ENCODE measurements around the gene EML4.

The EML4 gene

DNA sequence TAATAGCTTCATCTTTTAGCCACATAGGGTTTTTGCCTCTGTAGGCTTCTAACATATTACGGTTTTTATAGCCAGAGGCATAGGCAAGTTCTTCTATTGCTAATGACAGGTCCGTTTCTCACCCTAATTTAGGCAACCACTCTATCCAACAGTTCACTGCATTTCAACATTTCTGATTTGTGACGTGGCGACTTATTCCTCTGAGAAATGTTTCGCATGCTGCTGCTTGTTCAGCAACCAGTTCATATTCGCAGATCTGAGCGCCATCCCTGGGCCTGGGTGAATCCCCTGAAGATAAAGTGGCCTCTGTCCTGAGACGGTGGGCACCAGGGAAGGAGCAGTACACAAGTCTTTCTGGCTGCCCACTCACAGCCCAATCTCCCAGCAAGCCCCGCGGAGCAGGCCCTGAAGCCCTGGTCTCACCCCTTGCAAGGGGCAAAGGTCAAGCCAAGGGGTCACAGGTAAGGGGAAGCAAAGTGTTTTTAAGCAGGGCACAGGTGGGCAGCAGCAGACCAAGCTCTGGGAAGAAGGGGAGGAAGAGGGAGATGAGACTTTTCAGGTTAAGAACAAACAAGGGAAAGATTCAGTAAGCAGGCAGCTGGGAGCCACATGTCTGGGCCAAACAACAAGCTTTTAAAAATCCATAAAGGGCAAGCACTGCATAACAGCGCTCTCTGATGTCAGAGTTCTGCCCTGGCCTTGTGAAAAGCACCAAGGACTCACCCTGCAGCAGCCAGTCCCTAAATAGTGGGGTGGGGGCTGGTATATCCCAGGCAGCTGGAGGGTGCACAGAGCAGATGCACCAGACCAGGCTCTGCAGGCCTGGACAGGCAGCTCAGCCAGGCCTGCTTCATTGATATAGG lies 202.7 kb downstream of the EML4 start:
- Histone ChIP-seq H3K79me2 (ENCODE audit: insufficient read depth, low read length) (no peaks in the 10 kb centered on the region), H3K9me3 (ENCODE audit: insufficient read depth, low read depth, low read length) (no peaks in the 10 kb centered on the region), H3K4me3 (ENCODE audit: low read length, poor library complexity, severe bottlenecking) (no peak overlapping the region), H3K9me2 (replicated peaks; ENCODE audit: low read depth, low read length) (no peaks in the 10 kb centered on the region), H3K36me3 (ENCODE audit: insufficient read depth, low read length) (no peaks in the 10 kb centered on the region), H3K4me2 (ENCODE audit: low read depth, low read length, poor library complexity, severe bottlenecking) (no peak overlapping the region), H3K4me1 (ENCODE audit: insufficient read depth, low read length, poor library complexity, severe bottlenecking) (peaks cover 20% of the 10 kb centered on the region), H4K20me1 (ENCODE audit: insufficient read depth, low read length, poor library complexity, severe bottlenecking) (no peaks in the 10 kb centered on the region), H3K9ac (ENCODE audit: low read depth, low read length, poor library complexity, severe bottlenecking) (no peak overlapping the region), H3F3A (ENCODE audit: low read depth) (no peaks in the 10 kb centered on the region), H3K27me3 (ENCODE audit: insufficient read depth, low read length, poor library complexity, severe bottlenecking) (no peaks in the 10 kb centered on the region), H2AFZ (ENCODE audit: low read length) (peak overlapping the region; percentile 17; the same call in 1 of the 2 replicates)
- TF ChIP-seq, protein P1, sequence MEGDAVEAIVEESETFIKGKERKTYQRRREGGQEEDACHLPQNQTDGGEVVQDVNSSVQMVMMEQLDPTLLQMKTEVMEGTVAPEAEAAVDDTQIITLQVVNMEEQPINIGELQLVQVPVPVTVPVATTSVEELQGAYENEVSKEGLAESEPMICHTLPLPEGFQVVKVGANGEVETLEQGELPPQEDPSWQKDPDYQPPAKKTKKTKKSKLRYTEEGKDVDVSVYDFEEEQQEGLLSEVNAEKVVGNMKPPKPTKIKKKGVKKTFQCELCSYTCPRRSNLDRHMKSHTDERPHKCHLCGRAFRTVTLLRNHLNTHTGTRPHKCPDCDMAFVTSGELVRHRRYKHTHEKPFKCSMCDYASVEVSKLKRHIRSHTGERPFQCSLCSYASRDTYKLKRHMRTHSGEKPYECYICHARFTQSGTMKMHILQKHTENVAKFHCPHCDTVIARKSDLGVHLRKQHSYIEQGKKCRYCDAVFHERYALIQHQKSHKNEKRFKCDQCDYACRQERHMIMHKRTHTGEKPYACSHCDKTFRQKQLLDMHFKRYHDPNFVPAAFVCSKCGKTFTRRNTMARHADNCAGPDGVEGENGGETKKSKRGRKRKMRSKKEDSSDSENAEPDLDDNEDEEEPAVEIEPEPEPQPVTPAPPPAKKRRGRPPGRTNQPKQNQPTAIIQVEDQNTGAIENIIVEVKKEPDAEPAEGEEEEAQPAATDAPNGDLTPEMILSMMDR (conservative IDR thresholded peaks at IDR 0.05; ENCODE audit: low read length), result no peak
- TF ChIP-seq EZH2phosphoT487 (IDR thresholded peaks at IDR 0.05; ENCODE audit: borderline replicate concordance), result no peak

GRCh38 chr2:42372474-42373200 lies 203.5 kb downstream of the EML4 start:
- no peaks in the 10 kb centered on the region for H4K20me1 ChIP-seq (ENCODE audit: insufficient read depth, low read length, poor library complexity, severe bottlenecking)

GRCh38 chr2:42376758-42377157 lies 207.6 kb downstream of the EML4 start:
- H3K4me2 ChIP-seq (ENCODE audit: low read depth, low read length, poor library complexity, severe bottlenecking), result no peak overlapping the region
- no peaks in the 10 kb centered on the region for H4K20me1 ChIP-seq (ENCODE audit: insufficient read depth, low read length, poor library complexity, severe bottlenecking)
- no peak for TF ChIP-seq EZH2phosphoT487 (IDR thresholded peaks at IDR 0.05; ENCODE audit: borderline replicate concordance)
- TF ChIP-seq, protein P1 (conservative IDR thresholded peaks at IDR 0.05; ENCODE audit: low read length), result no peak
- 0 out of 2 replicates have a peak overlapping the region, but pooled peaks have one; percentile 4 for H2AFZ ChIP-seq (ENCODE audit: low read length)
- no peaks in the 10 kb centered on the region for H3K9me3 ChIP-seq (ENCODE audit: insufficient read depth, low read depth, low read length)
- no peaks in the 10 kb centered on the region for H3F3A ChIP-seq (ENCODE audit: low read depth)
- no peaks in the 10 kb centered on the region for H3K27me3 ChIP-seq (ENCODE audit: insufficient read depth, low read length, poor library complexity, severe bottlenecking)
- H3K36me3 ChIP-seq (ENCODE audit: insufficient read depth, low read length), result no peaks in the 10 kb centered on the region
- H3K79me2 ChIP-seq (ENCODE audit: insufficient read depth, low read length), result no peaks in the 10 kb centered on the region
- no peaks in the 10 kb centered on the region for H3K9me2 ChIP-seq (replicated peaks; ENCODE audit: low read depth, low read length)
- H3K4me1 ChIP-seq (ENCODE audit: insufficient read depth, low read length, poor library complexity, severe bottlenecking), result peaks cover 10% of the 10 kb centered on the region
- no peak overlapping the region for H3K4me3 ChIP-seq (ENCODE audit: low read length, poor library complexity, severe bottlenecking)
- H3K9ac ChIP-seq (ENCODE audit: low read depth, low read length, poor library complexity, severe bottlenecking), result no peak overlapping the region

More at GRCh38 chr2:42372474-42373200, 203.5 kb downstream of the EML4 start:
- Histone ChIP-seq H3K27me3 (ENCODE audit: insufficient read depth, low read length, poor library complexity, severe bottlenecking) (no peaks in the 10 kb centered on the region), H3K36me3 (ENCODE audit: insufficient read depth, low read length) (no peaks in the 10 kb centered on the region), H3K9me2 (replicated peaks; ENCODE audit: low read depth, low read length) (no peaks in the 10 kb centered on the region), H3K4me2 (ENCODE audit: low read depth, low read length, poor library complexity, severe bottlenecking) (no peak overlapping the region), H3K4me3 (ENCODE audit: low read length, poor library complexity, severe bottlenecking) (no peak overlapping the region), H2AFZ (ENCODE audit: low read length) (peak overlapping the region; percentile 17; the same call in 1 of the 2 replicates), H3K9ac (ENCODE audit: low read depth, low read length, poor library complexity, severe bottlenecking) (no peak overlapping the region), H3F3A (ENCODE audit: low read depth) (no peaks in the 10 kb centered on the region), H3K4me1 (ENCODE audit: insufficient read depth, low read length, poor library complexity, severe bottlenecking) (peaks cover 20% of the 10 kb centered on the region), H3K79me2 (ENCODE audit: insufficient read depth, low read length) (no peaks in the 10 kb centered on the region), H3K9me3 (ENCODE audit: insufficient read depth, low read depth, low read length) (no peaks in the 10 kb centered on the region)
- TF ChIP-seq, protein P1 (conservative IDR thresholded peaks at IDR 0.05; ENCODE audit: low read length), result no peak
- TF ChIP-seq EZH2phosphoT487 (IDR thresholded peaks at IDR 0.05; ENCODE audit: borderline replicate concordance), result no peak
